Fibroblast of mammary gland (primary cell): ENCODE results near the gene SERPINA12.
A peak's percentile ranks its signal among the peaks of the same experiment; 100 is the strongest.

ENCODE experiments used
- DNase-seq: peaks from one replicate; pipeline ENCODE4 v3.0.0-alpha.2; 2010; ENCODE audit warnings: low read depth
- H3K4me3 ChIP-seq: 2 replicates; pipeline ENCODE4 v1.5.1; 2011; ENCODE audit warnings: low read depth, mild to moderate bottlenecking, low read length, moderate library complexity; ENCODE audit not compliant: control insufficient read depth
- CTCF ChIP-seq: conservative IDR thresholded peaks from 2 replicates; pipeline ENCODE4 v1.5.1; 2011; ENCODE audit warnings: low read depth, low read length, inconsistent platforms; ENCODE audit not compliant: control insufficient read depth, insufficient read depth

The SERPINA12 gene

GRCh38 chr14:94509356-94509755 lies at the start of gene SERPINA12:
TSS of gene SERPINA12 (minus strand) at chr14:94509469. CDS start at chr14:94498397, 11,072 bp downstream.
- DNase-seq, result no peak
- H3K4me3 ChIP-seq, result no peak within 1 kb of the TSS
- no peak for TF ChIP-seq CTCF

GRCh38 chr14:94558842-94559241 lies 49.6 kb upstream of the SERPINA12 start:
- no peak overlapping the region for H3K4me3 ChIP-seq
- TF ChIP-seq CTCF, result no peak
- DNase-seq, result no peak

GRCh38 chr14:94557327-94557726 lies 48.1 kb upstream of the SERPINA12 start:
- DNase-seq, result no peak
- TF ChIP-seq CTCF, result no peak
- H3K4me3 ChIP-seq, result no peak overlapping the region

GRCh38 chr14:94555991-94556390 lies 46.7 kb upstream of the SERPINA12 start:
- no peak for TF ChIP-seq CTCF
- no peak overlapping the region for H3K4me3 ChIP-seq
- DNase-seq, result no peak

GRCh38 chr14:94550041-94550440 lies 40.8 kb upstream of the SERPINA12 start:
- H3K4me3 ChIP-seq, result no peak overlapping the region
- no peak for TF ChIP-seq CTCF
- no peak for DNase-seq

- peak; percentile 73 for TF ChIP-seq CTCF
- no peak overlapping the region for H3K4me3 ChIP-seq
- peak; percentile 49 for DNase-seq
These were observed 40.0 kb upstream of the SERPINA12 start for GRCh38 chr14:94548999-94549985.
